HCT116 (cell line): Measurements from ENCODE around the gene PHACTR1. TPM values are rescaled to one million over a fixed set of nuclear protein-coding genes. Genes with fewer than 3 reads are reported as not detected.

Source experiments
- ATAC-seq: fragments of 200-7000 bp; cut with Tn5 transposase; 2 replicates; pipeline ENCODE4 v1.9.1; 2020; ENCODE audit warnings: mild to moderate bottlenecking, moderate library complexity
- BruUV-seq: library from RNA; stranded (reverse); fragments of 400-500 nt; replicated peaks from 2 replicates; lab custom pipeline; 2021; lab: Mats Ljungman, UMichigan
- CTCF ChIA-PET: fragments of 300-600 bp; sonication (Branson Sonifier 250); formaldehyde crosslinking; loops from one replicate; lab custom pipeline; 2021; ENCODE audit warnings: antibody characterized with exemption; lab: Charles Lee
- POLR2A ChIA-PET: fragments of 300-600, 350-600 bp; sonication (Branson Sonifier 250); formaldehyde crosslinking; loops from one replicate; lab custom pipeline; 2021; ENCODE audit warnings: antibody characterized with exemption; lab: Charles Lee
- RAD21 ChIA-PET, 2 experiments: fragments of 300-600 bp; sonication (Branson Sonifier 250); formaldehyde crosslinking; loops; one replicate each; lab custom pipeline; 2023; ENCODE audit warnings: low total read pairs in 2 of 2; ENCODE audit not compliant: uncharacterized antibody in 2 of 2, unreplicated experiment in 2 of 2, low non-redundant PET in 1 of 2; lab: Charles Lee
- DNase-seq: peaks from one replicate; pipeline ENCODE4 v3.0.0-alpha.2; 2010; ENCODE audit warnings: low read depth, low spot score
- H2AFZ ChIP-seq: fragments of 200-600 bp; shearing (Covaris generic), sonication (generic); 2 replicates; pipeline ENCODE4 v1.6.1; 2017; ENCODE audit warnings: low read depth, mixed run types, mixed read lengths, antibody characterized with exemption, low read length; ENCODE audit not compliant: poor library complexity, severe bottlenecking
- H3K27ac ChIP-seq: 2 replicates; pipeline ENCODE4 v1.5.1; 2012; ENCODE audit warnings: low read depth, low read length
- H3K27me3 ChIP-seq: fragments of 200-600 bp; sonication (generic); 2 replicates; pipeline ENCODE4 v1.6.1; 2016; ENCODE audit warnings: mixed run types, low read length, mixed read lengths; ENCODE audit not compliant: insufficient read depth
- H3K36me3 ChIP-seq, 2 experiments: fragments of 200-500 bp in 1 of 2; fragments of 200-600 bp in 1 of 2; sonication (Bioruptor generic) in 1 of 2; sonication (generic) in 1 of 2; 2 replicates each; pipeline versions ENCODE4 v1.5.1 to v1.6.1; 2014 to 2016; ENCODE audit warnings: low read length in 2 of 2, inconsistent platforms in 1 of 2, mixed read lengths in 1 of 2, mixed run types in 1 of 2; ENCODE audit not compliant: insufficient read depth in 2 of 2, control insufficient read depth in 1 of 2
- H3K4me1 ChIP-seq, 2 experiments: fragments of 200-600 bp in 1 of 2; sonication (generic) in 1 of 2; 2 replicates each; pipeline versions ENCODE4 v1.5.1 to v1.6.1; 2012 to 2017; ENCODE audit warnings: low read length in 2 of 2, inconsistent platforms in 1 of 2, mild to moderate bottlenecking in 1 of 2, mixed read lengths in 1 of 2, mixed run types in 1 of 2, moderate library complexity in 1 of 2; ENCODE audit not compliant: insufficient read depth in 2 of 2, control insufficient read depth in 1 of 2
- H3K4me2 ChIP-seq: fragments of 200-600 bp; sonication (generic); 2 replicates; pipeline ENCODE4 v1.6.1; 2017; ENCODE audit warnings: mixed run types, low read length, mixed read lengths
- H3K4me3 ChIP-seq, 2 experiments: fragments of 200-600 bp in 1 of 2; sonication (generic) in 1 of 2; replicated peaks in 1 of 2; 2 replicates each; pipeline ENCODE4 v1.5.1; 2011 to 2016; ENCODE audit warnings: low read length in 2 of 2, control low read depth in 1 of 2, low read depth in 1 of 2, mild to moderate bottlenecking in 1 of 2, mixed read lengths in 1 of 2, mixed run types in 1 of 2
- H3K79me2 ChIP-seq: fragments of 200-600 bp; sonication (generic); 2 replicates; pipeline ENCODE4 v1.6.1; 2017; ENCODE audit warnings: mild to moderate bottlenecking, mixed run types, low read length, moderate library complexity, mixed read lengths; ENCODE audit not compliant: insufficient read depth
- H3K9ac ChIP-seq: fragments of 200-600 bp; sonication (generic); 2 replicates; pipeline ENCODE4 v1.6.1; 2016; ENCODE audit warnings: low read length, mixed read lengths
- H3K9me2 ChIP-seq: fragments of 200-600 bp; sonication (generic), shearing (Covaris generic); 2 replicates; pipeline ENCODE4 v1.6.1; 2017; ENCODE audit warnings: mixed run types, mild to moderate bottlenecking, moderate library complexity; ENCODE audit not compliant: insufficient read depth
- H3K9me3 ChIP-seq, 2 experiments: fragments of 200-500 bp in 1 of 2; fragments of 200-600 bp in 1 of 2; sonication (Bioruptor generic) in 1 of 2; sonication (generic) in 1 of 2; 2 replicates each; pipeline ENCODE4 v1.6.1; 2014 to 2017; ENCODE audit warnings: low read length in 2 of 2, mixed read lengths in 2 of 2, inconsistent platforms in 1 of 2, low read depth in 1 of 2, mild to moderate bottlenecking in 1 of 2, mixed run types in 1 of 2, moderate library complexity in 1 of 2; ENCODE audit not compliant: control insufficient read depth in 1 of 2, insufficient read depth in 1 of 2
- H4K20me1 ChIP-seq: fragments of 200-600 bp; sonication (generic), shearing (Covaris generic); 2 replicates; pipeline ENCODE4 v1.6.1; 2017; ENCODE audit warnings: mixed run types, mild to moderate bottlenecking, moderate library complexity; ENCODE audit not compliant: insufficient read depth
- ATF3 ChIP-seq: IDR thresholded peaks from 2 replicates; pipeline ENCODE4 v1.6.1; 2012
- CEBPB ChIP-seq: IDR thresholded peaks from 2 replicates; pipeline ENCODE4 v1.6.1; 2012; ENCODE audit warnings: low read depth
- EGR1 ChIP-seq: IDR thresholded peaks from 2 replicates; pipeline ENCODE4 v1.6.1; 2012; ENCODE audit warnings: low read depth
- EZH2 ChIP-seq: fragments of 200-600 bp; sonication (generic); IDR thresholded peaks from 2 replicates; pipeline ENCODE4 v1.6.1; 2017; ENCODE audit warnings: antibody characterized with exemption, mixed run types
- JUND ChIP-seq: IDR thresholded peaks from 2 replicates; pipeline ENCODE4 v1.6.1; 2012
- POLR2A ChIP-seq: IDR thresholded peaks from 2 replicates; pipeline ENCODE4 v1.7.0; 2011; ENCODE audit warnings: borderline replicate concordance; ENCODE audit not compliant: insufficient read depth, insufficient read length; ENCODE audit errors: extremely low read depth
- POLR2AphosphoS5 ChIP-seq: IDR thresholded peaks from 2 replicates; pipeline ENCODE4 v1.6.1; 2011; ENCODE audit warnings: mild to moderate bottlenecking, low read depth, low read length, moderate library complexity
- RAD21 ChIP-seq: IDR thresholded peaks from 2 replicates; pipeline ENCODE4 v1.6.1; 2012; ENCODE audit warnings: low read depth, mild to moderate bottlenecking
- REST ChIP-seq: IDR thresholded peaks from 2 replicates; pipeline ENCODE4 v1.6.1; 2012; ENCODE audit warnings: low read depth
- SP1 ChIP-seq: IDR thresholded peaks from 2 replicates; pipeline ENCODE4 v1.6.1; 2012; ENCODE audit warnings: low read depth
- ZFX ChIP-seq: fragments of 450-650 bp; IDR thresholded peaks from 2 replicates; pipeline ENCODE4 v1.6.1; 2017
- intact Hi-C: fragments of 100-400 bp; cut with micrococcal nuclease; formaldehyde crosslinking; loops from 2 replicates; pipeline ENCODE4 v1.10.0; 2022
- total RNA-seq: library from RNA; stranded (reverse); gene quantifications from one replicate; pipeline ENCODE4 v1.2.1, GENCODE V29; 2021; ENCODE audit not compliant: unreplicated experiment
- TF ChIP-seq, protein P1 (sequence below), 3 experiments: fragments of 200-600 bp in 1 of 3; sonication (generic) in 1 of 3; IDR thresholded peaks in 2 of 3; conservative IDR thresholded peaks in 1 of 3; 2 replicates each; pipeline ENCODE4 v1.5.1; 2012 to 2017; ENCODE audit warnings: low read depth in 2 of 3, low read length in 2 of 3, antibody characterized with exemption in 1 of 3, borderline replicate concordance in 1 of 3, control low read depth in 1 of 3, mild to moderate bottlenecking in 1 of 3, mixed read lengths in 1 of 3, mixed run types in 1 of 3, moderate library complexity in 1 of 3; ENCODE audit not compliant: insufficient read depth in 1 of 3
- TF ChIP-seq, protein P2 (sequence below): IDR thresholded peaks from 2 replicates; pipeline ENCODE4 v1.6.1; 2011; ENCODE audit warnings: mild to moderate bottlenecking, low read length, moderate library complexity; ENCODE audit not compliant: insufficient replicate concordance; ENCODE audit errors: extremely low read depth

PHACTR1 gene
- total RNA-seq, 1 experiment from 2014 or later: 0.17 TPM

- DNase-seq: no peak
- Histone ChIP-seq H3K4me3 (no peak overlapping the region), H3K9ac (no peak overlapping the region), H3K9me2 (no peaks in the 10 kb centered on the region), H3K27ac (no peak overlapping the region), H3K27me3 (peaks cover 66% of the 10 kb centered on the region), H3K4me2 (no peak overlapping the region), H3K36me3 (no peaks in the 10 kb centered on the region), H3K79me2 (no peaks in the 10 kb centered on the region), H3K4me1 (no peaks in the 10 kb centered on the region), H2AFZ (no peak overlapping the region), H4K20me1 (no peaks in the 10 kb centered on the region), H3K9me3 (no peaks in the 10 kb centered on the region)
- intact Hi-C loops: no loop called here
- CTCF ChIA-PET: no interaction called here
- BruUV-seq: no TSS peak
- POLR2A ChIA-PET: no interaction called here
- no peak for TF ChIP-seq EZH2
- no peak for TF ChIP-seq REST
- TF ChIP-seq, protein P1, sequence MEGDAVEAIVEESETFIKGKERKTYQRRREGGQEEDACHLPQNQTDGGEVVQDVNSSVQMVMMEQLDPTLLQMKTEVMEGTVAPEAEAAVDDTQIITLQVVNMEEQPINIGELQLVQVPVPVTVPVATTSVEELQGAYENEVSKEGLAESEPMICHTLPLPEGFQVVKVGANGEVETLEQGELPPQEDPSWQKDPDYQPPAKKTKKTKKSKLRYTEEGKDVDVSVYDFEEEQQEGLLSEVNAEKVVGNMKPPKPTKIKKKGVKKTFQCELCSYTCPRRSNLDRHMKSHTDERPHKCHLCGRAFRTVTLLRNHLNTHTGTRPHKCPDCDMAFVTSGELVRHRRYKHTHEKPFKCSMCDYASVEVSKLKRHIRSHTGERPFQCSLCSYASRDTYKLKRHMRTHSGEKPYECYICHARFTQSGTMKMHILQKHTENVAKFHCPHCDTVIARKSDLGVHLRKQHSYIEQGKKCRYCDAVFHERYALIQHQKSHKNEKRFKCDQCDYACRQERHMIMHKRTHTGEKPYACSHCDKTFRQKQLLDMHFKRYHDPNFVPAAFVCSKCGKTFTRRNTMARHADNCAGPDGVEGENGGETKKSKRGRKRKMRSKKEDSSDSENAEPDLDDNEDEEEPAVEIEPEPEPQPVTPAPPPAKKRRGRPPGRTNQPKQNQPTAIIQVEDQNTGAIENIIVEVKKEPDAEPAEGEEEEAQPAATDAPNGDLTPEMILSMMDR (IDR thresholded peaks at IDR 0.05 in 2 of 3, conservative IDR thresholded peaks at IDR 0.05 in 1 of 3; ENCODE audit: borderline replicate concordance in 1 of 3, insufficient read depth in 1 of 3, low read depth in 2 of 3, low read length in 2 of 3): no peak
- TF ChIP-seq JUND: no peak
- TF ChIP-seq, protein P2, sequence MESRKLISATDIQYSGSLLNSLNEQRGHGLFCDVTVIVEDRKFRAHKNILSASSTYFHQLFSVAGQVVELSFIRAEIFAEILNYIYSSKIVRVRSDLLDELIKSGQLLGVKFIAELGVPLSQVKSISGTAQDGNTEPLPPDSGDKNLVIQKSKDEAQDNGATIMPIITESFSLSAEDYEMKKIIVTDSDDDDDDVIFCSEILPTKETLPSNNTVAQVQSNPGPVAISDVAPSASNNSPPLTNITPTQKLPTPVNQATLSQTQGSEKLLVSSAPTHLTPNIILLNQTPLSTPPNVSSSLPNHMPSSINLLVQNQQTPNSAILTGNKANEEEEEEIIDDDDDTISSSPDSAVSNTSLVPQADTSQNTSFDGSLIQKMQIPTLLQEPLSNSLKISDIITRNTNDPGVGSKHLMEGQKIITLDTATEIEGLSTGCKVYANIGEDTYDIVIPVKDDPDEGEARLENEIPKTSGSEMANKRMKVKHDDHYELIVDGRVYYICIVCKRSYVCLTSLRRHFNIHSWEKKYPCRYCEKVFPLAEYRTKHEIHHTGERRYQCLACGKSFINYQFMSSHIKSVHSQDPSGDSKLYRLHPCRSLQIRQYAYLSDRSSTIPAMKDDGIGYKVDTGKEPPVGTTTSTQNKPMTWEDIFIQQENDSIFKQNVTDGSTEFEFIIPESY: no peak
- TF ChIP-seq POLR2AphosphoS5: no peak
- TF ChIP-seq ZFX: no peak
- TF ChIP-seq RAD21: no peak
- no peak for TF ChIP-seq CEBPB
- no peak for TF ChIP-seq ATF3
- TF ChIP-seq POLR2A: no peak
- TF ChIP-seq SP1: no peak
- no peak for TF ChIP-seq EGR1
- RAD21 ChIA-PET: no interaction called here
- no peak for ATAC-seq
These were observed 499.9 kb downstream of the PHACTR1 start for GRCh38 chr6:13216236-13217014.
